SK-N-SH (cell line): Measurements from ENCODE around the gene MAPK11. TPM values are rescaled to one million over a fixed set of nuclear protein-coding genes. Genes with fewer than 3 reads are reported as not detected.

Experiments
- CTCF ChIA-PET: fragments of 300-600, 350-600 bp; formaldehyde crosslinking; extraction: SDS; loops from one replicate; lab custom pipeline; 2021; lab: Yijun Ruan, JAX
- POLR2A ChIA-PET: fragments of 350-600 bp; sonication (Branson Sonifier 250); formaldehyde crosslinking; extraction: SDS; loops from one replicate; lab custom pipeline; 2020; ENCODE audit warnings: antibody characterized with exemption, inconsistent platforms; lab: Yijun Ruan, JAX
- DNase-seq: peaks from one replicate; pipeline ENCODE4 v3.0.0; 2012
- H2AFZ ChIP-seq: fragments of 200-600 bp; sonication (generic); 2 replicates; pipeline ENCODE4 v1.8.1; 2016; ENCODE audit warnings: antibody characterized with exemption, mild to moderate bottlenecking, low read depth
- H3F3A ChIP-seq: fragments of 200-600 bp; sonication (generic); replicated peaks from 2 replicates; pipeline ENCODE3; 2016; ENCODE audit warnings: antibody characterized with exemption, mild to moderate bottlenecking; ENCODE audit not compliant: insufficient read depth
- H3K27ac ChIP-seq, 2 experiments: fragments of 200-500 bp in 1 of 2; fragments of 200-600 bp in 1 of 2; sonication (Bioruptor generic) in 1 of 2; sonication (generic), shearing (Covaris generic) in 1 of 2; 2 replicates each; pipeline versions ENCODE4 v1.5.1 to v1.6.1; 2014 to 2016; ENCODE audit warnings: low read depth in 2 of 2, inconsistent platforms in 1 of 2, low read length in 1 of 2, mild to moderate bottlenecking in 1 of 2, mixed read lengths in 1 of 2
- H3K27me3 ChIP-seq: fragments of 200-600 bp; sonication (generic), shearing (Covaris generic); 2 replicates; pipeline ENCODE4 v1.6.1; 2016; ENCODE audit warnings: mixed run types; ENCODE audit not compliant: insufficient read depth
- H3K36me3 ChIP-seq, 2 experiments: fragments of 200-500 bp in 1 of 2; fragments of 200-600 bp in 1 of 2; sonication (Bioruptor generic) in 1 of 2; sonication (generic) in 1 of 2; replicated peaks in 1 of 2; 2 replicates each; pipeline versions ENCODE3 to v1.5.1; 2014 to 2016; ENCODE audit warnings: low read length in 1 of 2, mild to moderate bottlenecking in 1 of 2; ENCODE audit not compliant: insufficient read depth in 2 of 2, control insufficient read depth in 1 of 2
- H3K4me1 ChIP-seq, 2 experiments: fragments of 200-500 bp in 1 of 2; fragments of 200-600 bp in 1 of 2; sonication (Bioruptor generic) in 1 of 2; sonication (generic), shearing (Covaris generic) in 1 of 2; 2 replicates each; pipeline versions ENCODE4 v1.5.1 to v1.6.1; 2014 to 2016; ENCODE audit warnings: low read depth in 1 of 2, low read length in 1 of 2, mixed run types in 1 of 2; ENCODE audit not compliant: insufficient read depth in 2 of 2, control insufficient read depth in 1 of 2
- H3K4me2 ChIP-seq: fragments of 200-600 bp; sonication (generic), shearing (Covaris generic); 2 replicates; pipeline ENCODE4 v1.6.1; 2017; ENCODE audit warnings: mixed run types
- H3K4me3 ChIP-seq, 2 experiments: fragments of 200-500 bp in 1 of 2; fragments of 200-600 bp in 1 of 2; sonication (Bioruptor generic) in 1 of 2; sonication (generic), shearing (Covaris generic) in 1 of 2; 2 replicates each; pipeline versions ENCODE4 v1.5.1 to v1.8.1; 2014 to 2016; ENCODE audit warnings: low read depth in 2 of 2, inconsistent platforms in 1 of 2, low read length in 1 of 2, mild to moderate bottlenecking in 1 of 2, mixed read lengths in 1 of 2, moderate library complexity in 1 of 2
- H3K79me2 ChIP-seq: fragments of 200-600 bp; sonication (generic); 2 replicates; pipeline ENCODE4 v1.8.1; 2017; ENCODE audit warnings: mild to moderate bottlenecking; ENCODE audit not compliant: insufficient read depth
- H3K9ac ChIP-seq: fragments of 200-600 bp; sonication (generic); 2 replicates; pipeline ENCODE4 v1.6.1; 2017; ENCODE audit warnings: mixed run types
- H3K9me2 ChIP-seq: fragments of 200-600 bp; sonication (generic); 2 replicates; pipeline ENCODE4 v1.6.1; 2017; ENCODE audit warnings: mixed run types
- H3K9me3 ChIP-seq: fragments of 200-600 bp; sonication (generic); 2 replicates; pipeline ENCODE4 v1.6.1; 2017; ENCODE audit warnings: mixed run types, mild to moderate bottlenecking, moderate library complexity
- H4K20me1 ChIP-seq: fragments of 200-600 bp; sonication (generic); 2 replicates; pipeline ENCODE4 v1.6.1; 2017; ENCODE audit warnings: mild to moderate bottlenecking, mixed run types; ENCODE audit not compliant: insufficient read depth
- CTCF ChIP-seq: fragments of 200-600 bp; sonication (generic); IDR thresholded peaks from 2 replicates; pipeline ENCODE4 v1.6.1; 2017; ENCODE audit warnings: antibody characterized with exemption, mild to moderate bottlenecking, moderate library complexity
- EP300 ChIP-seq, 2 experiments: IDR thresholded peaks; 2 replicates each; pipeline versions ENCODE4 v1.4.0 to v1.6.1; 2012; ENCODE audit warnings: borderline replicate concordance in 1 of 2, low read depth in 1 of 2, low read length in 1 of 2
- GATA2 ChIP-seq: sonication (generic); formaldehyde crosslinking; IDR thresholded peaks from 2 replicates; pipeline ENCODE4 v1.5.0; 2020; ENCODE audit warnings: mild to moderate bottlenecking, missing genetic modification reagents
- MAX ChIP-seq: IDR thresholded peaks from 2 replicates; pipeline ENCODE4 v1.4.0; 2012; ENCODE audit warnings: low read depth
- NFIC ChIP-seq: IDR thresholded peaks from 2 replicates; pipeline ENCODE4 v1.4.0; 2012; ENCODE audit warnings: borderline replicate concordance
- NRF1 ChIP-seq: IDR thresholded peaks from 2 replicates; pipeline ENCODE4 v1.6.1; 2012; ENCODE audit warnings: low read depth, mild to moderate bottlenecking, low read length
- TCF12 ChIP-seq: IDR thresholded peaks from 2 replicates; pipeline ENCODE4 v1.4.0; 2012
- ZBTB33 ChIP-seq: IDR thresholded peaks from 2 replicates; pipeline ENCODE4 v1.4.0; 2012; ENCODE audit warnings: low read depth, borderline replicate concordance
- WGBS: methylation state at CpG from one replicate; pipeline ENCODE4 v1.1.6; 2017; ENCODE audit warnings: low lambda C conversion rate; 5-methylcytosine and 5-hydroxymethylcytosine counted together
- polyA plus RNA-seq, 3 experiments: library from polyadenylated mRNA; depleted of rRNA; stranded (reverse); fragments of >200 nt; gene quantifications; 2 replicates each; pipeline ENCODE4 v1.2.3, GENCODE V29; 2012

Gene MAPK11
- polyA plus RNA-seq, 1 of the 3 experiments (the other 2 are of a cell fraction): 36.0 TPM

GRCh38 chr22:50233223-50233622 is 37.0 kb downstream of the MAPK11 start:
- POLR2A ChIA-PET: no interaction called here
- no peak overlapping the region for H2AFZ ChIP-seq
- DNase-seq: no peak
- H3K9ac ChIP-seq: no peak overlapping the region
- H3K36me3 ChIP-seq: peaks cover 4 to 8% of the 10 kb centered on the region in 2 experiments
- no peaks in the 10 kb centered on the region for H3K27me3 ChIP-seq
- H3K9me2 ChIP-seq: no peaks in the 10 kb centered on the region
- H3K79me2 ChIP-seq: peaks cover 48% of the 10 kb centered on the region
- 98% methylated on average over 15 of the region's 18 CpGs for WGBS
- TF ChIP-seq GATA2: no peak
- TF ChIP-seq TCF12: no peak
- TF ChIP-seq ZBTB33: no peak
- no peak overlapping the region for H3K27ac ChIP-seq
- peaks cover 27% of the 10 kb centered on the region; the same call in 1 of the 2 replicates for H4K20me1 ChIP-seq
- no peaks in the 10 kb centered on the region for H3K9me3 ChIP-seq
- H3F3A ChIP-seq: peaks cover 11% of the 10 kb centered on the region
- no peak overlapping the region for H3K4me3 ChIP-seq
- H3K4me1 ChIP-seq: no peaks in the 10 kb centered on the region
- H3K4me2 ChIP-seq: no peak overlapping the region
- CTCF ChIA-PET: interaction anchor here (1.0 to 2.7 kb wide), 5 partner anchors 8 to 388 kb away, joined by 3 to 19 read pairs (median 3); no protein-coding TSS in a partner anchor

GRCh38 chr22:50232481-50233151 is 37.6 kb downstream of the MAPK11 start:
- H3K27me3 ChIP-seq: no peaks in the 10 kb centered on the region
- DNase-seq: no peak
- no peak overlapping the region for H3K4me2 ChIP-seq
- peaks cover 42% of the 10 kb centered on the region for H3K79me2 ChIP-seq
- no peak for TF ChIP-seq EP300 (IDR thresholded peaks at IDR 0.05; ENCODE audit: borderline replicate concordance in 1 of 2, low read depth in 1 of 2, low read length in 1 of 2)
- TF ChIP-seq NRF1: no peak
- no peak for TF ChIP-seq MAX
- no peak for TF ChIP-seq CTCF
- TF ChIP-seq NFIC: no peak
- H3F3A ChIP-seq: peaks cover 11% of the 10 kb centered on the region
- no peaks in the 10 kb centered on the region for H3K9me2 ChIP-seq
- ChIA-PET POLR2A (no interaction called here), CTCF (interaction anchor here (1.0 to 2.7 kb wide), 5 partner anchors 8 to 389 kb away, joined by 3 to 19 read pairs (median 3); no protein-coding TSS in a partner anchor)
- peaks cover 27% of the 10 kb centered on the region; the same call in 1 of the 2 replicates for H4K20me1 ChIP-seq
- H3K9me3 ChIP-seq: no peaks in the 10 kb centered on the region
- no peak overlapping the region for H2AFZ ChIP-seq
- no peak overlapping the region for H3K27ac ChIP-seq
- no peaks in the 10 kb centered on the region for H3K4me1 ChIP-seq
- H3K9ac ChIP-seq: no peak overlapping the region
- WGBS: 93% methylated on average over 19 of the region's 20 CpGs
- H3K4me3 ChIP-seq: no peak overlapping the region
- peaks cover 4 to 8% of the 10 kb centered on the region in 2 experiments for H3K36me3 ChIP-seq
